C4-2B (cell line): ENCODE measurements around the gene VEZF1.

Source experiments
- H3K27ac ChIP-seq: fragments of 450-650 bp; 2 replicates; pipeline ENCODE4 v1.5.1; 2017
- CTCF ChIP-seq: fragments of 450-650 bp; conservative IDR thresholded peaks from 2 replicates; pipeline ENCODE4 v1.5.1; 2017; ENCODE audit warnings: mild to moderate bottlenecking
- ZFX ChIP-seq: fragments of 450-650 bp; IDR thresholded peaks from 2 replicates; pipeline ENCODE4 v1.6.1; 2017

Gene VEZF1

GRCh38 chr17:57995076-57995956, 7.3 kb upstream of the VEZF1 start:
- peak; percentile 76 for TF ChIP-seq CTCF
- no peak for TF ChIP-seq ZFX
- H3K27ac ChIP-seq = no peak overlapping the region

- no peak overlapping the region for H3K27ac ChIP-seq
Measured at GRCh38 chr17:57994436-57994835, 6.4 kb upstream of the VEZF1 start.

GRCh38 chr17:57993471-57994365, 5.7 kb upstream of the VEZF1 start:
- TF ChIP-seq ZFX (no peak), CTCF (no peak)
- H3K27ac ChIP-seq = no peak overlapping the region

More at GRCh38 chr17:57994436-57994835, 6.4 kb upstream of the VEZF1 start:
- TF ChIP-seq CTCF = no peak
- TF ChIP-seq ZFX = no peak

- H3K27ac ChIP-seq = no peak overlapping the region
- TF ChIP-seq ZFX = no peak
- TF ChIP-seq CTCF = no peak
Measured at GRCh38 chr17:57991537-57991936, 3.5 kb upstream of the VEZF1 start.

- no peak for TF ChIP-seq CTCF
- TF ChIP-seq ZFX = no peak
- H3K27ac ChIP-seq = no peak overlapping the region
Measured at GRCh38 chr17:57990037-57990436, 2.0 kb upstream of the VEZF1 start.

GRCh38 chr17:57988301-57989250, 522 bp upstream of the VEZF1 start:
- H3K27ac ChIP-seq = peak overlapping the region; percentile 90
- TF ChIP-seq CTCF (peak; percentile 21), ZFX (no peak)
